ENCODE measurements around the gene ZNF184.

The ZNF184 gene

DNA sequence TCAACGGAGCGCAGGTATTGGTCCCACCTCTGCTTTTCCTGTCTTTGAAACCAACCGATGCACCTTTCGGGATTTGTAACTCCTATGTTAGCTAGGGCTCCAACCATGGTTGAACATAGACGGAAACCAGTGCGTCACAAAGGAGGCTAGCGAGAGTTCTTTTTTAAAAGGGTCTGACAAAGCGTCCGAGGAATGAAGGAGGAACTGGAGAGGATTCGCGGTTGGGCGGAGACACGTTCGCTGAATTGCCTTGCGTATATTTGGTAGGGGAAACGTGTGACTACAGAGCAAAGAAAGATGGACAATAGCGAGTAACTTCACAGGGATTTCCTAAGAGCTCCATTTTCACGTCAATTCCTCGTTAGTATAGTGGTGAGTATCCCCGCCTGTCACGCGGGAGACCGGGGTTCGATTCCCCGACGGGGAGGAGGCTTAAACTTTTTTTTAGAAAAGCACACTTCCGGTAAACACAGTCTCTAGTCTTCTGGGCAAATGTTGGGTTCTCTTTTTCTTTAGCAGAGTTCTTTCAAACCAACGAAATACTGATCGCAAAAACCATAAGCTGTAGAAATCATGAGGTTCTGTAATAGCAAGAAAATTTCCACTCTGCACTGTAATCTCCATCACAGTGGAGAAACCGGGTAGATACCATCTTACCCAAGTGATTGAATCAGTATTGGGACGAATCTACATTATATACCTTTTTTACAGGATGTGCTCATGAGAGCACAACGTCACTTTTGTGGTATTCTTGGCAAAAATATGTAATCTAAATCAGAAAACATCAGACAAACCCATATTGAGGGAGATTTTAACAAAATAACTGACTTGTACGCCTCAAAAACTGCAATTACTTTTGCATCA is 6.6 kb upstream of the ZNF184 start:
- peak; percentile 58 to 75 for DNase-seq (ENCODE audit: extremely low read depth in 1 of 2, low read depth in 1 of 2)

- DNase-seq (ENCODE audit: extremely low read depth in 1 of 2, low read depth in 1 of 2) = peak; percentile 65
Measured at GRCh38 chr6:27478706-27479318, 5.9 kb upstream of the ZNF184 start.

DNA sequence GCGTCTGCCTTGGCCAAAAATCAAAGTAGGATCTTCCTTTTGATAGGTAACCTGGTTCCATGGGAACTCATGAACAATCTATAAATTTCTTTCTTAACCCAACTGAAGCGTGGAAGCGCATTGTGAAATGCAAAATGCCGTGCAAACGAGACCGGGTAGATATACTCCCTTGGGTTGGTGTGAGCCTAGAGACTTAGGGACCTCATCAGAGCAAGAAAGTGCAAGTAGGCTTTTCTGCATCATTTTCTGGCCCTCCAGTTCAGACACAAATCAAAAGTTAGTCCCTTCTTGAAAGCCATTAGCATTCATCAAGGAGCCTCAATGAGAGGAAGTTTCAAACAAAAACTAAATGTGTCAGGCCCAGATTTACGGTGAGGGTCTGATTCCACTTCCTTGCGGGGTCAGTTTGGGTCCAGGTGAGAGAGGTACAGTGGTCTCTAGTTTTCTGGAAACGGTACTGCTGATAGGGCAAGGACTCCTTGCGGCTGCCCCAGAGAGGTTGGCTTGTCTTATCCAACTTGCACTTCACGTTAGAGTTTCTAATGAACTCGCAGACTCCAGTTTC is 5.3 kb upstream of the ZNF184 start:
- no peak for DNase-seq (ENCODE audit: extremely low read depth in 1 of 2, low read depth in 1 of 2)

GRCh38 chr6:27477318-27478013 is 4.6 kb upstream of the ZNF184 start:
- DNase-seq (ENCODE audit: extremely low read depth in 1 of 2, low read depth in 1 of 2) = no peak

GRCh38 chr6:27476090-27476489 is 3.2 kb upstream of the ZNF184 start:
- DNase-seq (ENCODE audit: extremely low read depth in 1 of 2, low read depth in 1 of 2) = no peak

- DNase-seq (ENCODE audit: extremely low read depth in 1 of 2, low read depth in 1 of 2) = no peak
Measured at GRCh38 chr6:27474672-27475071, 1.8 kb upstream of the ZNF184 start.

- no peak for DNase-seq (ENCODE audit: extremely low read depth in 1 of 2, low read depth in 1 of 2)
Measured at GRCh38 chr6:27474172-27474465, 1.2 kb upstream of the ZNF184 start.

- DNase-seq (ENCODE audit: extremely low read depth in 1 of 2, low read depth in 1 of 2) = peak; percentile 35 to 64
Measured at GRCh38 chr6:27472182-27472616, 706 bp downstream of the ZNF184 start.

GRCh38 chr6:27471365-27472115 is 1.4 kb downstream of the ZNF184 start:
- no peak for DNase-seq (ENCODE audit: extremely low read depth in 1 of 2, low read depth in 1 of 2)

- DNase-seq (ENCODE audit: extremely low read depth in 1 of 2, low read depth in 1 of 2) = no peak
Measured at GRCh38 chr6:27470023-27470422, 2.9 kb downstream of the ZNF184 start.

DNA sequence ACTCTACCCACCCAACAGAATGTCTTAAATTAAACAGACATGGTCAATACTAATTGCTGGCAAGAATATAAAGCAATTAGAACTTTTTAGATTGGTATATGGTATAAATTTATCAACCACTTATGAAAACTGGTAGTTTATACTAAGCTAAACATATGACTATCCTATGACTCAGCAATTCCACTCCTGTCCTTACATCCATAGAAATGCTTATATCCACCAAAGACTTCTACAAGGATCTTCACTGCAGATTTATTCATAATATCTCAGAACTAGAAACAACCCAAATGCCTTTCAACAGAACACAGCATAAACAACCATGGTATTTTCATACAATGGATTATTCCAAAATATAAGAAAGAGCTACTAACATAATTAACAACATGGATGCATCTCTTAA is 4.6 kb downstream of the ZNF184 start:
- DNase-seq (ENCODE audit: extremely low read depth in 1 of 2, low read depth in 1 of 2) = no peak

- DNase-seq (ENCODE audit: extremely low read depth in 1 of 2, low read depth in 1 of 2) = no peak
Measured at GRCh38 chr6:27452496-27452897, 20.4 kb downstream of the ZNF184 start.

DNA sequence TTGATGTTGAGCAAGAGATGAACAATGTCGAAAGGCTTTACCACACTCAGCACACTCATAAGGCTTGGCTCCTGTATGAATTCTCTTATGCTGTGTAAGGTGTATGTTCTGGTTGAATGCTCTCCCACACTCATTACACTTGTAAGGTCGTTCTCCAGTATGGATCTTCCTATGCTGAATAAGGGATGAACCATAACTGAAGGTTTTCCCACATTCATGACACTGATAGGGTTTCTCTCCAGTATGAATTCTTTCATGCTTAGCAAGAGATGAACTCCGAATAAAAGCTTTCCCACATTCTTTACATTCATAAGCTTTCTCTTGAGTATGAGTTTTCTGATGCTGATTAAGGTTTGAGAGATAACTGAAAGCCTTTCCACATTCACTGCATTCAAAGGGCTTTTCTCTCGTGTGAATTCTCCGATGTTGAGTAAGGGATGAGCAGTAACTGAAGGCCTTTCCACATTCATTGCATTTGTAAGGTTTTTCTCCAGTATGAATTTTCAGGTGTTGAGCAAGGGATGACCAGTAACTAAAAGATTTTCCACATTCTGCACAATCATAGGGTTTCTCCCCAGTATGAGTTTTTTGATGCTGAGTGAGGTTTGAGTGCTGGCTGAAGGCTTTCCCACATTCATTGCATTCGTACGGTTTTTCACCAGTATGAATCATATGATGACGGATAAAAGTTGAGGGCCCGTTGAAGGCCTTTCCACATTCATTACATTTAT is 21.1 kb downstream of the ZNF184 start:
- no peak for DNase-seq (ENCODE audit: extremely low read depth in 1 of 2, low read depth in 1 of 2)

GRCh38 chr6:27448456-27448855 is 24.4 kb downstream of the ZNF184 start:
- no peak for DNase-seq (ENCODE audit: extremely low read depth in 1 of 2, low read depth in 1 of 2)

DNA sequence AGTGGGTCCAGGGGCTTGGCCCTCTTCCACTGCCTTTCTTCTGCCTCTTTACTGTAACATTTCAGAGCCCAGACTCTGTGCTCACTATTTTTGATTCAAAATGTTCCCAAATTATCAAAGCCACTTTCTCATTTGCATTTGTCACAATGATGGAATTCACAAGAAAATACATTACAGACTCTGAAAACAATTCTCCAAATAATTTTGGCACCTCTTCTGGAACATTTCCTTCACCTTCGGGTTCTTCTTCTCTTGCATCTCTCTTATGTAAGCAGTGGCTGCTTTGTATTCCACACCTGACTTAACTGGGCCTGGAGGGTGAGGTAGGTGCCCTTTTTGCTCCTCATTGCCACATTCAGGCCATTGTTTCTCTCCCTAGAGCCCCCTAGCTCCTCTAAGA is 30.0 kb downstream of the ZNF184 start:
- no peak for DNase-seq (ENCODE audit: extremely low read depth in 1 of 2, low read depth in 1 of 2)

DNA sequence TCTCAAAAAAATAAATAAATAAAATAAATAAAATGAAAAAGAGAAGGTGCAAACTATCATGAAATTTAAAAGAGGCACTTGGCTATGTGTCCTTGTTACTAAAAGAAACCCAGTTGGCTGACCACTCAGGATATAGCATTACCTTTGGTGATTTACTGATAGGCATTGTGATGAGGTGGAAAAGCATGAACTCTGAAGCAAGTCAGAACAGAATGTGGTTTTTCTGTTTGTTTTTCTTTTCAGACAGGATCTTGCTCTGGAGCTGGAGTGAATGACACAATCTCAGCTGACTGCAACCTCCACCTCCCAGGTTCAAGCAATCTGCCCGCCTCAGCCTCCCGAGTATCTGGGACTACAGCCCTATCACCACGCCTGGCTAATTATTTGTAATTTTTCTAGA is 31.9 kb downstream of the ZNF184 start:
- no peak for DNase-seq (ENCODE audit: extremely low read depth in 1 of 2, low read depth in 1 of 2)

DNA sequence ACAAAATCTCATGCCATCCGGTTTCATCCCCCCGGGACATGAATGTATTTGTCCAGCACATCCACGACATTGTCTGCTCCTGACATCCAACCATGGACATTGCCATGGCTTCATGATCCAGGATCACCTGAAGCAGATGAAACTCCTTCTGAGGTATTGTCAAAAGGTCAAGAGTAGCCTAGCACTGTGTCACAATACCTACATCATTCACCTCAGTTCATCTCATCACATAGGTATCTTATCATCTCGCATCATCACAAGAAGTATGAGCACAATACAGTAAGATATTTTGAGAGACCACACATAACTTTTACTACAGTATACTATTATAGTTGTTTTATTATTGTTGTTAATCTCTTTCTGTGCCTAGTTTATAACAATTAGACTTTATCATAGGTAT is 33.5 kb downstream of the ZNF184 start:
- no peak for DNase-seq (ENCODE audit: extremely low read depth in 1 of 2, low read depth in 1 of 2)

- no peak for DNase-seq (ENCODE audit: extremely low read depth in 1 of 2, low read depth in 1 of 2)
Measured at GRCh38 chr6:27433714-27434113, 39.2 kb downstream of the ZNF184 start.

GRCh38 chr6:27428966-27429365 is 43.9 kb downstream of the ZNF184 start:
- no peak for DNase-seq (ENCODE audit: extremely low read depth in 1 of 2, low read depth in 1 of 2)

DNA sequence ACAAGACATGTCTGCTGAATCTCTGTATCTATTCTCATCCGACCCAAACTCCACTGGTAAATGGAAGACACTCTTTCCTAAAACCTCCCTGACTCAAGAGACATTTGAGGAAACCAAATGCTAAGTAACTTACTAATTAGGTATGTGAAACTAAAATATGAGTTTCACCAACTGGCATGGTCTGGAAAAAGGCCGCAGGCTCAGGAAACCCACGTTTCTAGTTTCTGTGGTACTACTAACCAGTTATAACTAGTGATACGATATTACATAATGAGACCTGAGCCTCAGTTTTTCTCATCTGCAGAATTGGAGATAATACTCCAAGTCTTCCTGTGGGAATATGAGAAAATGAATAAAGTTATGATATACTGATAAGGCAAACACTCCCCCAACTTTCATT is 44.4 kb downstream of the ZNF184 start:
- no peak for DNase-seq (ENCODE audit: extremely low read depth in 1 of 2, low read depth in 1 of 2)
